ENCODE results near the gene APCS. TPM values are rescaled to one million over a fixed set of nuclear protein-coding genes. Genes with fewer than 3 reads are reported as not detected.

The APCS gene
- total and polyA plus RNA-seq, 2 of the 8 experiments (the other 6 are each of a cell fraction or from before 2014, with no cell fraction given): not detected

- Histone ChIP-seq H3K23me2 (ENCODE audit: low read depth, low read length) (no peaks in the 10 kb centered on the region), H3K36me3 (ENCODE audit: control insufficient read depth in 2 of 4, insufficient read depth in 4 of 4, low read length in 3 of 4) (no peaks in the 10 kb centered on the region; a peak in 1 of 8 replicates), H3K9ac (replicated peaks in 1 of 4; ENCODE audit: extremely low read depth in 1 of 4, low read depth in 3 of 4, low read length in 3 of 4) (no peak overlapping the region), H3K4me1 (replicated peaks in 1 of 4; ENCODE audit: control insufficient read depth in 3 of 4, insufficient read depth in 4 of 4, low read length in 3 of 4) (no peaks in the 10 kb centered on the region), H2BK120ac (replicated peaks; ENCODE audit: low read depth, low read length) (no peak overlapping the region), H2BK12ac (ENCODE audit: low read depth, low read length) (no peak overlapping the region), H3K18ac (ENCODE audit: extremely low read depth, low read length) (no peak overlapping the region), H2AFZ (ENCODE audit: low read length) (no peak overlapping the region), H2AK5ac (ENCODE audit: low read depth, low read length) (no peak overlapping the region), H3K56ac (replicated peaks; ENCODE audit: insufficient read length, low read depth, low read length) (no peak overlapping the region), H3K79me1 (ENCODE audit: low read depth, low read length) (no peaks in the 10 kb centered on the region), H3K23ac (ENCODE audit: insufficient read length) (no peak overlapping the region), H3K27me3 (replicated peaks in 1 of 4; ENCODE audit: control insufficient read depth in 3 of 4, extremely low read depth in 1 of 4, insufficient read depth in 3 of 4, low read length in 3 of 4) (no peaks in the 10 kb centered on the region), H3K9me3 (ENCODE audit: insufficient read depth in 2 of 2, low read depth in 1 of 2, low read length in 1 of 2) (peaks cover 36 to 55% of the 10 kb centered on the region in 2 experiments), H4K8ac (ENCODE audit: extremely low read depth, insufficient read depth, low read length) (no peak overlapping the region), H3K4ac (replicated peaks; ENCODE audit: insufficient read length, low read depth, low read length) (no peak overlapping the region), H3K79me2 (ENCODE audit: control insufficient read depth in 1 of 2, insufficient read depth in 2 of 2, low read length in 2 of 2) (no peaks in the 10 kb centered on the region), H4K20me1 (replicated peaks in 1 of 2; ENCODE audit: control insufficient read depth in 1 of 2, insufficient read depth in 2 of 2, low read length in 2 of 2) (no peaks in the 10 kb centered on the region), H4K91ac (replicated peaks; ENCODE audit: insufficient read length, low read length) (no peak overlapping the region), H2BK20ac (ENCODE audit: low read length) (no peak overlapping the region), H2BK5ac (ENCODE audit: low read depth, low read length) (no peak overlapping the region), H4K5ac (ENCODE audit: insufficient read length, low read depth, low read length) (no peak overlapping the region), H2BK15ac (ENCODE audit: low read length) (no peak overlapping the region), H3K14ac (ENCODE audit: insufficient read length) (no peak overlapping the region), H3K4me2 (ENCODE audit: insufficient read depth in 1 of 2, low read depth in 2 of 2, low read length in 2 of 2) (no peak overlapping the region), H3K4me3 (ENCODE audit: extremely low read depth in 1 of 4, insufficient read depth in 2 of 4, low read depth in 3 of 4, low read length in 4 of 4) (no peak overlapping the region), H3K27ac (ENCODE audit: low read depth, low read length) (no peak overlapping the region)
- CTCF ChIA-PET (ENCODE audit: partially characterized antibody): no interaction called here
- TF ChIP-seq TEAD4 (IDR thresholded peaks at IDR 0.05; ENCODE audit: low read depth, low read length): no peak
- TF ChIP-seq CTCF (IDR thresholded peaks at IDR 0.05; ENCODE audit: control extremely low read depth in 1 of 3, insufficient read depth in 1 of 3, low read depth in 1 of 3, low read length in 3 of 3): no peak
- no peak for TF ChIP-seq HDAC2 (IDR thresholded peaks at IDR 0.05; ENCODE audit: borderline replicate concordance in 1 of 2, low read depth in 2 of 2, low read length in 2 of 2)
- no peak for TF ChIP-seq RNF2 (IDR thresholded peaks at IDR 0.05; ENCODE audit: borderline replicate concordance, low read depth, low read length, missing control alignments, poor library complexity, severe bottlenecking)
- TF ChIP-seq YY1 (IDR thresholded peaks at IDR 0.05; ENCODE audit: low read depth, low read length): no peak
- TF ChIP-seq CBX5 (IDR thresholded peaks at IDR 0.05; ENCODE audit: low read depth, low read length): no peak
- TF ChIP-seq CHD1 (IDR thresholded peaks at IDR 0.05; ENCODE audit: low read depth, low read length): no peak
- TF ChIP-seq SRF (IDR thresholded peaks at IDR 0.05; ENCODE audit: low read depth, low read length): no peak
- no peak for TF ChIP-seq ATF3 (IDR thresholded peaks at IDR 0.05; ENCODE audit: insufficient read depth, low read depth, low read length)
- TF ChIP-seq POLR2AphosphoS5 (IDR thresholded peaks at IDR 0.05; ENCODE audit: low read depth, low read length): no peak
- TF ChIP-seq POLR2A (IDR thresholded peaks at IDR 0.05; ENCODE audit: control extremely low read depth in 1 of 2, low read depth in 2 of 2, low read length in 2 of 2): no peak
- no peak for TF ChIP-seq FOSL1 (IDR thresholded peaks at IDR 0.05; ENCODE audit: insufficient read depth, low read depth, low read length)
- no peak for TF ChIP-seq JUN (IDR thresholded peaks at IDR 0.05; ENCODE audit: low read depth, low read length)
- POLR2A ChIA-PET (ENCODE audit: partially characterized antibody): no interaction called here
- FAIRE-seq (no peak), DNase-seq (ENCODE audit: low read depth in 1 of 2, low spot score in 2 of 2) (no peak)
These were observed 45.3 kb downstream of the APCS start for GRCh38 chr1:159632922-159633321.

Measured in H1 (cell line).